ENCODE measurements around the gene IGSF21. TPM values are rescaled to one million over a fixed set of nuclear protein-coding genes. Genes with fewer than 3 reads are reported as not detected.

The IGSF21 gene
- total RNA-seq, 2 experiments from 2014 or later, result not detected

- intact Hi-C loops (cut with micrococcal nuclease), result no loop called here
- no peak overlapping the region for H3K4me3 Mint-ChIP-seq
- H3K27me3 Mint-ChIP-seq, result peaks cover 14% of the 10 kb centered on the region
- ChIA-PET POLR2A (no interaction called here), CTCF (no interaction called here)
- peaks cover 27% of the 10 kb centered on the region for H3K9me3 Mint-ChIP-seq
- DNase-seq (no peak), ATAC-seq (no peak)
- H3K27ac Mint-ChIP-seq, result no peak overlapping the region
- no peaks in the 10 kb centered on the region for H3K36me3 Mint-ChIP-seq (ENCODE audit: low read depth)
- H3K4me1 Mint-ChIP-seq (ENCODE audit: low read depth), result no peaks in the 10 kb centered on the region
- TF ChIP-seq CTCF (IDR thresholded peaks at IDR 0.05), result no peak
These were observed 122.0 kb downstream of the IGSF21 start for GRCh38 chr1:18229625-18230024.

- Mint-ChIP-seq H3K4me3 (no peak overlapping the region), H3K36me3 (ENCODE audit: low read depth) (no peaks in the 10 kb centered on the region), H3K4me1 (ENCODE audit: low read depth) (no peaks in the 10 kb centered on the region), H3K27ac (no peak overlapping the region), H3K9me3 (peaks cover 31% of the 10 kb centered on the region), H3K27me3 (peaks cover 15% of the 10 kb centered on the region)
- no peak for DNase-seq
- no peak for ATAC-seq
- TF ChIP-seq CTCF (IDR thresholded peaks at IDR 0.05), result no peak
- intact Hi-C loops (cut with micrococcal nuclease), result no loop called here
- ChIA-PET CTCF (no interaction called here), POLR2A (no interaction called here)
These were observed 122.7 kb downstream of the IGSF21 start for GRCh38 chr1:18230321-18230720.

GRCh38 chr1:18230840-18231239 lies 123.2 kb downstream of the IGSF21 start:
- POLR2A ChIA-PET, result no interaction called here
- CTCF ChIA-PET, result no interaction called here
- H3K27me3 Mint-ChIP-seq, result peaks cover 18% of the 10 kb centered on the region
- intact Hi-C loops (cut with micrococcal nuclease), result no loop called here
- TF ChIP-seq CTCF (IDR thresholded peaks at IDR 0.05), result no peak
- H3K4me3 Mint-ChIP-seq, result no peak overlapping the region
- DNase-seq (no peak), ATAC-seq (no peak)
- H3K9me3 Mint-ChIP-seq, result peaks cover 36% of the 10 kb centered on the region
- H3K27ac Mint-ChIP-seq, result no peak overlapping the region
- no peaks in the 10 kb centered on the region for H3K36me3 Mint-ChIP-seq (ENCODE audit: low read depth)
- no peaks in the 10 kb centered on the region for H3K4me1 Mint-ChIP-seq (ENCODE audit: low read depth)

GRCh38 chr1:18232052-18232451 lies 124.5 kb downstream of the IGSF21 start:
- H3K27me3 Mint-ChIP-seq, result peaks cover 18% of the 10 kb centered on the region
- DNase-seq (no peak), ATAC-seq (no peak)
- no peaks in the 10 kb centered on the region for H3K4me1 Mint-ChIP-seq (ENCODE audit: low read depth)
- ChIA-PET POLR2A (no interaction called here), CTCF (interaction anchor here (0.9 to 1.1 kb wide), 2 partner anchors 9 to 13 kb away, joined by 3 read pairs; no protein-coding TSS in a partner anchor)
- no peaks in the 10 kb centered on the region for H3K36me3 Mint-ChIP-seq (ENCODE audit: low read depth)
- peak; percentile 48 for TF ChIP-seq CTCF (IDR thresholded peaks at IDR 0.05)
- no peak overlapping the region for H3K4me3 Mint-ChIP-seq
- intact Hi-C loops (cut with micrococcal nuclease), result no loop called here
- peaks cover 36% of the 10 kb centered on the region for H3K9me3 Mint-ChIP-seq
- H3K27ac Mint-ChIP-seq, result no peak overlapping the region

- Mint-ChIP-seq H3K27ac (no peak overlapping the region), H3K27me3 (peaks cover 20% of the 10 kb centered on the region), H3K4me3 (no peak overlapping the region), H3K36me3 (ENCODE audit: low read depth) (no peaks in the 10 kb centered on the region), H3K4me1 (ENCODE audit: low read depth) (no peaks in the 10 kb centered on the region), H3K9me3 (peaks cover 36% of the 10 kb centered on the region)
- no peak for TF ChIP-seq CTCF (IDR thresholded peaks at IDR 0.05)
- intact Hi-C loops (cut with micrococcal nuclease), result no loop called here
- CTCF ChIA-PET, result interaction anchor here (0.9 kb wide), 1 partner anchor 12 kb away, joined by 3 read pairs; no protein-coding TSS in a partner anchor
- DNase-seq, result no peak
- no peak for ATAC-seq
- POLR2A ChIA-PET, result no interaction called here
These were observed 125.7 kb downstream of the IGSF21 start for GRCh38 chr1:18233176-18233864.

Measured in activated CD8-positive, alpha-beta T cell treated with anti-CD3 and anti-CD28 coated beads for 36 hours (primary cell).